Measurements from ENCODE around the gene PRODH2. TPM values are rescaled to one million over a fixed set of nuclear protein-coding genes. Genes with fewer than 3 reads are reported as not detected.

Gene PRODH2
- total RNA-seq, 1 experiment from 2014 or later = not detected

- intact Hi-C loops (cut with micrococcal nuclease; ENCODE audit: unreplicated experiment) = no loop called here
- no peak overlapping the region for H3K27ac ChIP-seq (ENCODE audit: low read depth, low read length, poor library complexity, severe bottlenecking)
These were observed 35.4 kb downstream of the PRODH2 start for GRCh38 chr19:35777086-35777841.

GRCh38 chr19:35776102-35776788 lies 36.4 kb downstream of the PRODH2 start:
- BruUV-seq (replicated peaks) = no TSS peak
- intact Hi-C loops (cut with micrococcal nuclease; ENCODE audit: unreplicated experiment) = no loop called here
- H3K9me3 ChIP-seq (ENCODE audit: low read depth, low read length, poor library complexity, severe bottlenecking) = no peaks in the 10 kb centered on the region
- POLR2A ChIA-PET (ENCODE audit: low non-redundant PET) = no interaction called here
- H3K4me1 ChIP-seq (ENCODE audit: insufficient read depth, low read length, poor library complexity, severe bottlenecking) = peaks cover 13% of the 10 kb centered on the region
- peak overlapping the region; percentile 37 for H3K27ac ChIP-seq (ENCODE audit: low read depth, low read length, poor library complexity, severe bottlenecking)
- H3K36me3 ChIP-seq (ENCODE audit: insufficient read depth, low read length, poor library complexity, severe bottlenecking) = peaks cover 19% of the 10 kb centered on the region
- CTCF ChIA-PET = no interaction called here
- H3K4me3 ChIP-seq (ENCODE audit: low read depth, low read length, poor library complexity, severe bottlenecking) = peak overlapping the region; percentile 81
- no peaks in the 10 kb centered on the region for H3K27me3 ChIP-seq (replicated peaks; ENCODE audit: insufficient read depth, low read depth, low read length, poor library complexity)
- no peak for DNase-seq (ENCODE audit: low spot score)
- no peak for TF ChIP-seq EZH2 (IDR thresholded peaks at IDR 0.05; ENCODE audit: borderline replicate concordance, low read depth, low read length, poor library complexity, severe bottlenecking)
- TF ChIP-seq, protein P1, sequence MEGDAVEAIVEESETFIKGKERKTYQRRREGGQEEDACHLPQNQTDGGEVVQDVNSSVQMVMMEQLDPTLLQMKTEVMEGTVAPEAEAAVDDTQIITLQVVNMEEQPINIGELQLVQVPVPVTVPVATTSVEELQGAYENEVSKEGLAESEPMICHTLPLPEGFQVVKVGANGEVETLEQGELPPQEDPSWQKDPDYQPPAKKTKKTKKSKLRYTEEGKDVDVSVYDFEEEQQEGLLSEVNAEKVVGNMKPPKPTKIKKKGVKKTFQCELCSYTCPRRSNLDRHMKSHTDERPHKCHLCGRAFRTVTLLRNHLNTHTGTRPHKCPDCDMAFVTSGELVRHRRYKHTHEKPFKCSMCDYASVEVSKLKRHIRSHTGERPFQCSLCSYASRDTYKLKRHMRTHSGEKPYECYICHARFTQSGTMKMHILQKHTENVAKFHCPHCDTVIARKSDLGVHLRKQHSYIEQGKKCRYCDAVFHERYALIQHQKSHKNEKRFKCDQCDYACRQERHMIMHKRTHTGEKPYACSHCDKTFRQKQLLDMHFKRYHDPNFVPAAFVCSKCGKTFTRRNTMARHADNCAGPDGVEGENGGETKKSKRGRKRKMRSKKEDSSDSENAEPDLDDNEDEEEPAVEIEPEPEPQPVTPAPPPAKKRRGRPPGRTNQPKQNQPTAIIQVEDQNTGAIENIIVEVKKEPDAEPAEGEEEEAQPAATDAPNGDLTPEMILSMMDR (conservative IDR thresholded peaks at IDR 0.05; ENCODE audit: low read depth, low read length) = no peak

More at GRCh38 chr19:35777086-35777841, 35.4 kb downstream of the PRODH2 start:
- no peak for DNase-seq (ENCODE audit: low spot score)
- POLR2A ChIA-PET (ENCODE audit: low non-redundant PET) = no interaction called here
- Histone ChIP-seq H3K4me1 (ENCODE audit: insufficient read depth, low read length, poor library complexity, severe bottlenecking) (peaks cover 13% of the 10 kb centered on the region), H3K36me3 (ENCODE audit: insufficient read depth, low read length, poor library complexity, severe bottlenecking) (peaks cover 22% of the 10 kb centered on the region), H3K27me3 (replicated peaks; ENCODE audit: insufficient read depth, low read depth, low read length, poor library complexity) (no peaks in the 10 kb centered on the region), H3K4me3 (ENCODE audit: low read depth, low read length, poor library complexity, severe bottlenecking) (no peak overlapping the region), H3K9me3 (ENCODE audit: low read depth, low read length, poor library complexity, severe bottlenecking) (no peaks in the 10 kb centered on the region)
- no TSS peak for BruUV-seq (replicated peaks)
- CTCF ChIA-PET = no interaction called here
- TF ChIP-seq EZH2 (IDR thresholded peaks at IDR 0.05; ENCODE audit: borderline replicate concordance, low read depth, low read length, poor library complexity, severe bottlenecking) = no peak
- TF ChIP-seq, protein P1 (conservative IDR thresholded peaks at IDR 0.05; ENCODE audit: low read depth, low read length) = no peak

GRCh38 chr19:35775298-35776101 lies 37.1 kb downstream of the PRODH2 start, which contains the start of gene ARHGAP33:
Gene ARHGAP33 (plus strand): TSS chr19:35775564. CDS start chr19:35775659, 95 bp downstream.
- TF ChIP-seq, protein P1 (conservative IDR thresholded peaks at IDR 0.05; ENCODE audit: low read depth, low read length) = no peak
- no peak for TF ChIP-seq EZH2 (IDR thresholded peaks at IDR 0.05; ENCODE audit: borderline replicate concordance, low read depth, low read length, poor library complexity, severe bottlenecking)
- H3K9me3 ChIP-seq (ENCODE audit: low read depth, low read length, poor library complexity, severe bottlenecking) = no peaks in the 10 kb centered on the region
- CTCF ChIA-PET = no interaction called here
- H3K4me1 ChIP-seq (ENCODE audit: insufficient read depth, low read length, poor library complexity, severe bottlenecking) = peaks cover 13% of the 10 kb centered on the region
- peaks cover 16% of the 10 kb centered on the region for H3K36me3 ChIP-seq (ENCODE audit: insufficient read depth, low read length, poor library complexity, severe bottlenecking)
- peak within 1 kb of the TSS; percentile 81 for H3K4me3 ChIP-seq (ENCODE audit: low read depth, low read length, poor library complexity, severe bottlenecking)
- H3K27ac ChIP-seq (ENCODE audit: low read depth, low read length, poor library complexity, severe bottlenecking) = peak within 1 kb of the TSS; percentile 37
- POLR2A ChIA-PET (ENCODE audit: low non-redundant PET) = no interaction called here
- BruUV-seq (replicated peaks) = no TSS peak
- no peaks in the 10 kb centered on the region for H3K27me3 ChIP-seq (replicated peaks; ENCODE audit: insufficient read depth, low read depth, low read length, poor library complexity)
- intact Hi-C loops (cut with micrococcal nuclease; ENCODE audit: unreplicated experiment) = no loop called here
- peak; percentile 99 for DNase-seq (ENCODE audit: low spot score)
